Esophagus muscularis mucosa (tissue), 3 donors: Measurements from ENCODE around the gene SCAMP3.

Experiments
- CTCF ChIP-seq, 3 experiments: fragments of 200-600 bp in 2 of 3; fragments of 450-650 bp in 1 of 3; sonication (generic) in 2 of 3; IDR thresholded peaks; one replicate each; pipeline ENCODE4 v1.5.1; 2017 to 2019; ENCODE audit warnings: antibody characterized with exemption in 3 of 3, mild to moderate bottlenecking in 2 of 3, moderate library complexity in 1 of 3
- POLR2A ChIP-seq: fragments of 450-650 bp; IDR thresholded peaks from one replicate; pipeline ENCODE4 v1.6.1; 2017; ENCODE audit warnings: antibody characterized with exemption, moderate library complexity, mild to moderate bottlenecking, low read depth
- POLR2AphosphoS5 ChIP-seq, 2 donors: sonication (generic); formaldehyde crosslinking; IDR thresholded peaks; one replicate each; pipeline ENCODE4 v1.6.1; 2017; ENCODE audit warnings: antibody characterized with exemption in 2 of 2

GRCh38 chr1:155267373-155267772 lies 5.2 kb upstream of the SCAMP3 start:
- TF ChIP-seq CTCF (IDR thresholded peaks at IDR 0.05), result no peak
- no peak for TF ChIP-seq POLR2AphosphoS5 (IDR thresholded peaks at IDR 0.05)
- TF ChIP-seq POLR2A, result no peak
